Activated naive CD8-positive, alpha-beta T cell (primary cell): ENCODE measurements around the gene UMODL1.

ENCODE experiments used
- H3K27ac Mint-ChIP-seq: one replicate; pipeline ENCODE4 v1.8.0; 2021; ENCODE audit warnings: mixed read lengths
- H3K27me3 Mint-ChIP-seq: one replicate; pipeline ENCODE4 v1.8.0; 2021; ENCODE audit warnings: mixed read lengths
- H3K36me3 Mint-ChIP-seq: one replicate; pipeline ENCODE4 v1.8.0; 2021; ENCODE audit warnings: mixed read lengths
- H3K4me1 Mint-ChIP-seq: one replicate; pipeline ENCODE4 v1.8.0; 2021; ENCODE audit warnings: low read depth, mixed read lengths
- H3K4me3 Mint-ChIP-seq: one replicate; pipeline ENCODE4 v1.8.0; 2021; ENCODE audit warnings: mild to moderate bottlenecking, mixed read lengths
- H3K9me3 Mint-ChIP-seq: one replicate; pipeline ENCODE4 v1.8.0; 2021; ENCODE audit warnings: low read depth, mixed read lengths

UMODL1 gene

GRCh38 chr21:42124826-42125570 is 53.9 kb downstream of the UMODL1 start:
- Mint-ChIP-seq H3K4me1 (peaks cover 14% of the 10 kb centered on the region), H3K27me3 (peaks cover 14% of the 10 kb centered on the region), H3K27ac (no peak overlapping the region), H3K9me3 (no peaks in the 10 kb centered on the region), H3K36me3 (no peaks in the 10 kb centered on the region), H3K4me3 (no peak overlapping the region)

- Mint-ChIP-seq H3K4me3 (no peak overlapping the region), H3K27me3 (peaks cover 9% of the 10 kb centered on the region), H3K9me3 (no peaks in the 10 kb centered on the region), H3K4me1 (peaks cover 13% of the 10 kb centered on the region), H3K27ac (no peak overlapping the region), H3K36me3 (no peaks in the 10 kb centered on the region)
These were observed 54.7 kb downstream of the UMODL1 start for GRCh38 chr21:42125571-42126544.

GRCh38 chr21:42127164-42128150 is 56.3 kb downstream of the UMODL1 start:
- no peaks in the 10 kb centered on the region for H3K9me3 Mint-ChIP-seq
- no peak overlapping the region for H3K4me3 Mint-ChIP-seq
- H3K36me3 Mint-ChIP-seq: no peaks in the 10 kb centered on the region
- H3K27ac Mint-ChIP-seq: no peak overlapping the region
- H3K27me3 Mint-ChIP-seq: peaks cover 7% of the 10 kb centered on the region
- peaks cover 9% of the 10 kb centered on the region for H3K4me1 Mint-ChIP-seq

GRCh38 chr21:42129300-42130266 is 58.5 kb downstream of the UMODL1 start:
- H3K4me3 Mint-ChIP-seq: no peak overlapping the region
- no peak overlapping the region for H3K27ac Mint-ChIP-seq
- H3K9me3 Mint-ChIP-seq: no peaks in the 10 kb centered on the region
- no peaks in the 10 kb centered on the region for H3K36me3 Mint-ChIP-seq
- no peaks in the 10 kb centered on the region for H3K27me3 Mint-ChIP-seq
- peaks cover 5% of the 10 kb centered on the region for H3K4me1 Mint-ChIP-seq

- Mint-ChIP-seq H3K4me3 (no peak overlapping the region), H3K4me1 (peaks cover 3% of the 10 kb centered on the region), H3K9me3 (no peaks in the 10 kb centered on the region), H3K36me3 (no peaks in the 10 kb centered on the region), H3K27me3 (no peaks in the 10 kb centered on the region), H3K27ac (no peak overlapping the region)
These were observed 59.3 kb downstream of the UMODL1 start for GRCh38 chr21:42130441-42130840.

GRCh38 chr21:42132183-42132582 is 61.1 kb downstream of the UMODL1 start:
- H3K9me3 Mint-ChIP-seq: no peaks in the 10 kb centered on the region
- H3K27ac Mint-ChIP-seq: no peak overlapping the region

GRCh38 chr21:42133131-42133530 is 62.0 kb downstream of the UMODL1 start:
- Mint-ChIP-seq H3K9me3 (no peaks in the 10 kb centered on the region), H3K27ac (no peak overlapping the region), H3K27me3 (no peaks in the 10 kb centered on the region), H3K36me3 (no peaks in the 10 kb centered on the region), H3K4me1 (peaks cover 19% of the 10 kb centered on the region), H3K4me3 (no peak overlapping the region)

More at GRCh38 chr21:42132183-42132582, 61.1 kb downstream of the UMODL1 start:
- Mint-ChIP-seq H3K4me1 (peaks cover 10% of the 10 kb centered on the region), H3K27me3 (no peaks in the 10 kb centered on the region), H3K36me3 (no peaks in the 10 kb centered on the region), H3K4me3 (no peak overlapping the region)

- no peak overlapping the region for H3K4me3 Mint-ChIP-seq
- H3K27me3 Mint-ChIP-seq: no peaks in the 10 kb centered on the region
- no peaks in the 10 kb centered on the region for H3K36me3 Mint-ChIP-seq
- no peaks in the 10 kb centered on the region for H3K9me3 Mint-ChIP-seq
- no peak overlapping the region for H3K27ac Mint-ChIP-seq
- H3K4me1 Mint-ChIP-seq: peaks cover 18% of the 10 kb centered on the region
These were observed 64.4 kb downstream of the UMODL1 start for GRCh38 chr21:42135386-42136052.

- Mint-ChIP-seq H3K4me1 (peaks cover 18% of the 10 kb centered on the region), H3K4me3 (peak overlapping the region; percentile 38), H3K27me3 (no peaks in the 10 kb centered on the region), H3K9me3 (no peaks in the 10 kb centered on the region), H3K36me3 (no peaks in the 10 kb centered on the region), H3K27ac (peak overlapping the region; percentile 50)
These were observed 66.2 kb downstream of the UMODL1 start for GRCh38 chr21:42137191-42137904.

- H3K9me3 Mint-ChIP-seq: no peaks in the 10 kb centered on the region
- H3K27ac Mint-ChIP-seq: no peak overlapping the region
- H3K4me1 Mint-ChIP-seq: peaks cover 20% of the 10 kb centered on the region
- H3K27me3 Mint-ChIP-seq: no peaks in the 10 kb centered on the region
- no peak overlapping the region for H3K4me3 Mint-ChIP-seq
- no peaks in the 10 kb centered on the region for H3K36me3 Mint-ChIP-seq
These were observed 69.2 kb downstream of the UMODL1 start for GRCh38 chr21:42140196-42140934.

- Mint-ChIP-seq H3K36me3 (no peaks in the 10 kb centered on the region), H3K27me3 (no peaks in the 10 kb centered on the region)
These were observed 70.5 kb downstream of the UMODL1 start for GRCh38 chr21:42141643-42142042.

GRCh38 chr21:42142141-42142540 is 71.0 kb downstream of the UMODL1 start:
- Mint-ChIP-seq H3K4me1 (peaks cover 18% of the 10 kb centered on the region), H3K27me3 (no peaks in the 10 kb centered on the region), H3K4me3 (no peak overlapping the region), H3K9me3 (no peaks in the 10 kb centered on the region), H3K27ac (no peak overlapping the region), H3K36me3 (no peaks in the 10 kb centered on the region)

More at GRCh38 chr21:42141643-42142042, 70.5 kb downstream of the UMODL1 start:
- H3K4me3 Mint-ChIP-seq: no peak overlapping the region
- no peak overlapping the region for H3K27ac Mint-ChIP-seq
- peaks cover 22% of the 10 kb centered on the region for H3K4me1 Mint-ChIP-seq
- H3K9me3 Mint-ChIP-seq: no peaks in the 10 kb centered on the region
